Measurements from ENCODE around the gene RTCA. TPM values are rescaled to one million over a fixed set of nuclear protein-coding genes. Genes with fewer than 3 reads are reported as not detected.

RTCA gene
- total RNA-seq, 1 experiment from 2014 or later, result 33.6 TPM

DNA sequence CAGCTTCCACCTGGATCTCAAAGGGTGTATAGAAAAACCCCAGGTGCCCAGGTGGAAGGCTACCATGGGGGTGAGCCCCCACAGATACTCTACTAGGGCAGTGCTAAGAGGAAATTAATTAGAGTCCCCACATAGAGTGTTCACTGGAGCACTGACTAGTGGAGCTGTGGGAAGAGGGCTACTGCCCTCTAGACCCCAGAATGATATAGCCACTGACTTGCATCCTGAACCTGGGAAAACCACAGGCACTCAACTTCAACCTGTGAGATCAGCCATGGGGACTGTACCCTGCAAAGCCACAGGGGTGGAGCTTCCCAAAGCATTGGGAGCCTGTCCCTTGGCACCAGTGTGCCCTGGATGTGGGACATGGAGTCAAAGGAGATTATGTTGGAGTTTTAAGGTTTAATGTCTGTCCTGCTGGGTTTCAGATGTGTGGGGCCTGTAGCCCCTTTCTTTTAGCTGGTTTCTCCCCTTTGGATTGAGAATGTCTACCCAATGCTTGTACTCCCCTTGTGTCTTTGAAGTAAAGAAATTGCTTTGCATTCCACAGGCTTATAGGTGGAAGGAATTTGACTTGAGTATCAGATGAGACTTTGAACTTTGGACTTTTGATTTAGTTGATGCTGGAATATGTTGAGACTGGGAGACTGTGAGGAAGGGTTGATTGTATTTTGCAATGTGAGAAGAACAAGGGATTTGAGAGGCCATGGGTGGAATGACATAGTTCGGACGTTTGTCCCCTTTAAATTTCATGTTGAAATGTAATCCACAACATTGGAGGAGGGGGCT is 54.5 kb downstream of the RTCA start:
- no CpG with 5 or more reads among the region's 2 CpGs for WGBS (ENCODE audit: extremely low coverage, insufficient read length, low lambda C conversion rate)
- Histone ChIP-seq H4K91ac (ENCODE audit: insufficient read length, low read depth, low read length) (no peak overlapping the region), H2AK5ac (ENCODE audit: insufficient read length, low read length) (no peak overlapping the region), H3K18ac (ENCODE audit: insufficient read length, low read depth, low read length) (no peak overlapping the region), H3K27ac (ENCODE audit: insufficient read length, low read depth, low read length) (no peak overlapping the region), H3K79me2 (ENCODE audit: insufficient read depth, low read length) (no peaks in the 10 kb centered on the region), H3K23ac (ENCODE audit: insufficient read length, low read depth, low read length) (no peak overlapping the region), H3K14ac (ENCODE audit: insufficient read depth, low read length) (no peak overlapping the region), H2BK120ac (ENCODE audit: low read depth, low read length, poor library complexity, severe bottlenecking) (no peak overlapping the region), H3K56ac (ENCODE audit: insufficient read length, low read depth, low read length) (no peak overlapping the region), H2BK20ac (ENCODE audit: low read depth, low read length, poor library complexity, severe bottlenecking) (no peak overlapping the region), H4K5ac (ENCODE audit: insufficient read length, low read depth, low read length) (no peak overlapping the region), H4K8ac (replicated peaks; ENCODE audit: insufficient read length, low read depth, low read length) (no peak overlapping the region), H2BK12ac (ENCODE audit: insufficient read length, low read depth, low read length) (no peak overlapping the region), H4K20me1 (ENCODE audit: control insufficient read depth, insufficient read depth, insufficient read length) (no peaks in the 10 kb centered on the region), H2BK5ac (ENCODE audit: insufficient read length, low read length) (no peak overlapping the region), H3K79me1 (ENCODE audit: insufficient read depth, low read depth, low read length, poor library complexity, severe bottlenecking) (no peaks in the 10 kb centered on the region), H3K4ac (ENCODE audit: low read depth, low read length) (no peak overlapping the region), H3K4me2 (ENCODE audit: insufficient read depth, insufficient read length, low read length) (no peak overlapping the region), H3K4me1 (ENCODE audit: insufficient read depth, low read length) (peaks cover 2% of the 10 kb centered on the region; the same call in 1 of the 2 replicates), H2BK15ac (ENCODE audit: low read depth, low read length) (no peak overlapping the region), H3K9ac (ENCODE audit: extremely low read depth, insufficient read length, low read length) (no peak overlapping the region), H2AFZ (ENCODE audit: low read length) (no peak overlapping the region), H3K27me3 (ENCODE audit: insufficient read depth, low read length) (no peaks in the 10 kb centered on the region), H3T11ph (ENCODE audit: low read length) (no peak overlapping the region), H3K9me3 (ENCODE audit: control insufficient read depth, low read depth, low read length) (peaks cover 10% of the 10 kb centered on the region), H3K23me2 (ENCODE audit: insufficient read length, low read depth, low read length, poor library complexity, severe bottlenecking) (no peaks in the 10 kb centered on the region)
- Mint-ChIP-seq H3K4me3 (no peak overlapping the region), H3K27ac (peak overlapping the region in 1 of 3 experiments; percentile 42; a peak in 1 of 7 replicates), H3K4me1 (peaks cover 17 to 22% of the 10 kb centered on the region in 2 experiments), H3K36me3 (ENCODE audit: insufficient read depth in 1 of 3, low read depth in 3 of 3) (peaks cover 12 to 26% (median 13%) of the 10 kb centered on the region in 3 experiments), H3K27me3 (ENCODE audit: low read depth) (no peaks in the 10 kb centered on the region; the same call in 1 of the 2 replicates), H3K9me3 (peaks cover 23 to 31% of the 10 kb centered on the region in 2 experiments)
- TF ChIP-seq, protein P1, sequence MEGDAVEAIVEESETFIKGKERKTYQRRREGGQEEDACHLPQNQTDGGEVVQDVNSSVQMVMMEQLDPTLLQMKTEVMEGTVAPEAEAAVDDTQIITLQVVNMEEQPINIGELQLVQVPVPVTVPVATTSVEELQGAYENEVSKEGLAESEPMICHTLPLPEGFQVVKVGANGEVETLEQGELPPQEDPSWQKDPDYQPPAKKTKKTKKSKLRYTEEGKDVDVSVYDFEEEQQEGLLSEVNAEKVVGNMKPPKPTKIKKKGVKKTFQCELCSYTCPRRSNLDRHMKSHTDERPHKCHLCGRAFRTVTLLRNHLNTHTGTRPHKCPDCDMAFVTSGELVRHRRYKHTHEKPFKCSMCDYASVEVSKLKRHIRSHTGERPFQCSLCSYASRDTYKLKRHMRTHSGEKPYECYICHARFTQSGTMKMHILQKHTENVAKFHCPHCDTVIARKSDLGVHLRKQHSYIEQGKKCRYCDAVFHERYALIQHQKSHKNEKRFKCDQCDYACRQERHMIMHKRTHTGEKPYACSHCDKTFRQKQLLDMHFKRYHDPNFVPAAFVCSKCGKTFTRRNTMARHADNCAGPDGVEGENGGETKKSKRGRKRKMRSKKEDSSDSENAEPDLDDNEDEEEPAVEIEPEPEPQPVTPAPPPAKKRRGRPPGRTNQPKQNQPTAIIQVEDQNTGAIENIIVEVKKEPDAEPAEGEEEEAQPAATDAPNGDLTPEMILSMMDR (conservative IDR thresholded peaks at IDR 0.05), result no peak
- DNase-seq, result no peak
